H1 (cell line): ENCODE measurements around the gene BCL3. TPM values are rescaled to one million over a fixed set of nuclear protein-coding genes. Genes with fewer than 3 reads are reported as not detected.

Experiments used
- CTCF ChIA-PET: fragments of 300-600 bp; sonication (Branson Sonifier 250); formaldehyde crosslinking; loops from one replicate; lab custom pipeline; 2021; ENCODE audit not compliant: partially characterized antibody; lab: Charles Lee
- POLR2A ChIA-PET: fragments of 300-600 bp; sonication (Branson Sonifier 250); formaldehyde crosslinking; loops from one replicate; lab custom pipeline; 2021; ENCODE audit warnings: inconsistent platforms; ENCODE audit not compliant: partially characterized antibody; lab: Charles Lee
- DNase-seq, 2 experiments: peaks; one replicate each; pipeline versions ENCODE4 v3.0.0 to v3.0.0-alpha.2; 2010 to 2022; ENCODE audit warnings: low spot score in 2 of 2, low read depth in 1 of 2, mixed read lengths in 1 of 2
- FAIRE-seq: peaks from 2 replicates; lab custom pipeline; 2011; peaks lifted over from hg19 to GRCh38; lab: Jason Lieb, UNC
- H2AFZ ChIP-seq: 2 replicates; pipeline ENCODE4 v1.8.1; 2012; ENCODE audit warnings: low read length, inconsistent platforms
- H2AK5ac ChIP-seq: 2 replicates; pipeline ENCODE4 v1.6.1; 2013; ENCODE audit warnings: low read depth, low read length
- H2BK120ac ChIP-seq: replicated peaks from 2 replicates; pipeline ENCODE3; 2013; ENCODE audit warnings: low read depth, low read length, inconsistent platforms
- H2BK12ac ChIP-seq: 2 replicates; pipeline ENCODE4 v1.6.1; 2013; ENCODE audit warnings: low read depth, low read length
- H2BK15ac ChIP-seq: 2 replicates; pipeline ENCODE4 v1.6.1; 2013; ENCODE audit warnings: low read length
- H2BK20ac ChIP-seq: 2 replicates; pipeline ENCODE4 v1.6.1; 2013; ENCODE audit warnings: low read length
- H2BK5ac ChIP-seq: 2 replicates; pipeline ENCODE4 v1.6.1; 2013; ENCODE audit warnings: low read depth, low read length
- H3K14ac ChIP-seq: 2 replicates; pipeline ENCODE4 v1.6.1; 2013; ENCODE audit warnings: inconsistent platforms; ENCODE audit not compliant: insufficient read length
- H3K18ac ChIP-seq: 2 replicates; pipeline ENCODE4 v1.6.1; 2013; ENCODE audit warnings: low read length; ENCODE audit errors: extremely low read depth
- H3K23ac ChIP-seq: 2 replicates; pipeline ENCODE4 v1.6.1; 2013; ENCODE audit warnings: inconsistent platforms; ENCODE audit not compliant: insufficient read length
- H3K23me2 ChIP-seq: 2 replicates; pipeline ENCODE4 v1.6.1; 2013; ENCODE audit warnings: low read depth, low read length
- H3K27ac ChIP-seq: 2 replicates; pipeline ENCODE4 v1.6.1; 2011; ENCODE audit warnings: low read depth, low read length, inconsistent platforms
- H3K27me3 ChIP-seq, 4 experiments: replicated peaks in 1 of 4; 1 replicate in 1 of 4; 2 replicates in 3 of 4; pipeline versions ENCODE4 v1.6.1 to v1.8.1; 2011 to 2013; ENCODE audit warnings: low read length in 3 of 4, mild to moderate bottlenecking in 3 of 4, inconsistent platforms in 2 of 4, mixed read lengths in 2 of 4, moderate library complexity in 1 of 4; ENCODE audit not compliant: control insufficient read depth in 3 of 4, insufficient read depth in 3 of 4; ENCODE audit errors: extremely low read depth in 1 of 4
- H3K36me3 ChIP-seq, 4 experiments: 2 replicates each; pipeline versions ENCODE4 v1.6.1 to v1.8.1; 2011 to 2013; ENCODE audit warnings: mild to moderate bottlenecking in 4 of 4, low read length in 3 of 4, moderate library complexity in 2 of 4, control low read depth in 1 of 4, inconsistent platforms in 1 of 4; ENCODE audit not compliant: insufficient read depth in 4 of 4, control insufficient read depth in 2 of 4
- H3K4ac ChIP-seq: replicated peaks from 2 replicates; pipeline ENCODE3; 2013; ENCODE audit warnings: low read length, low read depth, mixed read lengths, inconsistent platforms; ENCODE audit not compliant: insufficient read length
- H3K4me1 ChIP-seq, 4 experiments: replicated peaks in 1 of 4; 1 replicate in 1 of 4; 2 replicates in 3 of 4; pipeline versions ENCODE4 v1.6.1 to v1.8.1; 2011 to 2013; ENCODE audit warnings: low read length in 3 of 4, inconsistent platforms in 2 of 4, mixed read lengths in 1 of 4; ENCODE audit not compliant: insufficient read depth in 4 of 4, control insufficient read depth in 3 of 4
- H3K4me2 ChIP-seq, 2 experiments: 2 replicates each; pipeline versions ENCODE4 v1.6.1 to v1.8.1; 2011 to 2013; ENCODE audit warnings: low read depth in 2 of 2, low read length in 2 of 2, control low read depth in 1 of 2, inconsistent platforms in 1 of 2, mild to moderate bottlenecking in 1 of 2; ENCODE audit not compliant: insufficient read depth in 1 of 2
- H3K4me3 ChIP-seq, 4 experiments: fragments of 200-600, 300-600 bp in 1 of 4; sonication (generic), shearing (Covaris generic), sonication (Bioruptor Twin) in 1 of 4; 2 replicates each; pipeline versions ENCODE4 v1.5.1 to v1.8.1; 2011 to 2016; ENCODE audit warnings: low read length in 4 of 4, low read depth in 3 of 4, control low read depth in 2 of 4, inconsistent platforms in 2 of 4, mild to moderate bottlenecking in 2 of 4, mixed read lengths in 1 of 4, moderate library complexity in 1 of 4; ENCODE audit not compliant: insufficient read depth in 2 of 4; ENCODE audit errors: extremely low read depth in 1 of 4
- H3K56ac ChIP-seq: replicated peaks from 2 replicates; pipeline ENCODE3; 2013; ENCODE audit warnings: low read depth, mild to moderate bottlenecking, mixed read lengths, low read length, inconsistent platforms; ENCODE audit not compliant: insufficient read length
- H3K79me1 ChIP-seq: 2 replicates; pipeline ENCODE4 v1.6.1; 2013; ENCODE audit warnings: low read depth, low read length, control low read depth
- H3K79me2 ChIP-seq, 2 experiments: 2 replicates each; pipeline versions ENCODE4 v1.6.1 to v1.8.1; 2012 to 2013; ENCODE audit warnings: low read length in 2 of 2, mild to moderate bottlenecking in 2 of 2, inconsistent platforms in 1 of 2; ENCODE audit not compliant: insufficient read depth in 2 of 2, control insufficient read depth in 1 of 2
- H3K9ac ChIP-seq, 4 experiments: replicated peaks in 1 of 4; 1 replicate in 1 of 4; 2 replicates in 3 of 4; pipeline versions ENCODE4 v1.6.1 to v1.8.1; 2011 to 2013; ENCODE audit warnings: low read depth in 3 of 4, low read length in 3 of 4, control low read depth in 2 of 4, mild to moderate bottlenecking in 2 of 4, moderate library complexity in 2 of 4, inconsistent platforms in 1 of 4; ENCODE audit errors: extremely low read depth in 1 of 4
- H3K9me3 ChIP-seq, 2 experiments: 2 replicates each; pipeline versions ENCODE4 v1.6.1 to v1.8.1; 2012 to 2013; ENCODE audit warnings: mild to moderate bottlenecking in 2 of 2, moderate library complexity in 2 of 2, control low read depth in 1 of 2, inconsistent platforms in 1 of 2, low read depth in 1 of 2, low read length in 1 of 2, mixed read lengths in 1 of 2; ENCODE audit not compliant: insufficient read depth in 2 of 2
- H4K20me1 ChIP-seq, 2 experiments: replicated peaks in 1 of 2; 2 replicates each; pipeline versions ENCODE3 to v1.8.1; 2011 to 2013; ENCODE audit warnings: inconsistent platforms in 2 of 2, low read length in 2 of 2, mild to moderate bottlenecking in 1 of 2; ENCODE audit not compliant: insufficient read depth in 2 of 2, control insufficient read depth in 1 of 2
- H4K5ac ChIP-seq: 2 replicates; pipeline ENCODE4 v1.6.1; 2013; ENCODE audit warnings: low read length, low read depth, mixed read lengths, inconsistent platforms; ENCODE audit not compliant: insufficient read length
- H4K8ac ChIP-seq: 2 replicates; pipeline ENCODE4 v1.8.0; 2013; ENCODE audit warnings: mild to moderate bottlenecking, moderate library complexity, low read length, inconsistent platforms; ENCODE audit not compliant: insufficient read depth; ENCODE audit errors: extremely low read depth
- H4K91ac ChIP-seq: replicated peaks from 2 replicates; pipeline ENCODE3; 2013; ENCODE audit warnings: low read length, mixed read lengths, inconsistent platforms; ENCODE audit not compliant: insufficient read length
- ATF2 ChIP-seq: IDR thresholded peaks from 2 replicates; pipeline ENCODE4 v1.6.1; 2012; ENCODE audit warnings: low read length, inconsistent platforms
- CBX8 ChIP-seq: fragments of 300-800, 300-1000 bp; sonication (generic); IDR thresholded peaks from 2 replicates; pipeline ENCODE4 v1.7.1; 2016; ENCODE audit warnings: low read depth, low read length, borderline replicate concordance
- CHD2 ChIP-seq: IDR thresholded peaks from 2 replicates; pipeline ENCODE4 v1.6.1; 2012; ENCODE audit warnings: low read length, improper control_type of control experiment
- HDAC6 ChIP-seq: IDR thresholded peaks from one replicate; pipeline ENCODE4 v1.7.1; 2012; ENCODE audit warnings: low read depth, mild to moderate bottlenecking, inconsistent platforms, low read length, moderate library complexity
- MAFK ChIP-seq: IDR thresholded peaks from 2 replicates; pipeline ENCODE4 v1.6.1; 2012; ENCODE audit warnings: low read depth, mild to moderate bottlenecking, improper control_type of control experiment, low read length
- MAX ChIP-seq: IDR thresholded peaks from 2 replicates; pipeline ENCODE4 v1.6.1; 2012; ENCODE audit warnings: inconsistent platforms
- PHF8 ChIP-seq: fragments of 200-600 bp; sonication (generic); conservative IDR thresholded peaks from 2 replicates; pipeline ENCODE4 v1.7.1; 2012; ENCODE audit warnings: low read depth, mild to moderate bottlenecking, inconsistent platforms, low read length, moderate library complexity
- RXRA ChIP-seq: IDR thresholded peaks from 2 replicates; pipeline ENCODE4 v1.6.1; 2011; ENCODE audit warnings: low read depth, mild to moderate bottlenecking, low read length, moderate library complexity; ENCODE audit not compliant: insufficient read depth
- SRF ChIP-seq: IDR thresholded peaks from 2 replicates; pipeline ENCODE4 v1.6.1; 2011; ENCODE audit warnings: mild to moderate bottlenecking, low read depth, low read length, moderate library complexity
- TCF12 ChIP-seq: IDR thresholded peaks from 2 replicates; pipeline ENCODE4 v1.6.1; 2011; ENCODE audit warnings: low read depth, mild to moderate bottlenecking, low read length
- YY1 ChIP-seq: IDR thresholded peaks from 2 replicates; pipeline ENCODE4 v1.6.1; 2011; ENCODE audit warnings: low read depth, mild to moderate bottlenecking, low read length
- ZNF274 ChIP-seq: IDR thresholded peaks from 2 replicates; pipeline ENCODE4 v1.7.0; 2012; ENCODE audit warnings: low read length, borderline replicate concordance; ENCODE audit errors: extremely low read depth
- WGBS, 2 experiments: shearing (Covaris generic) in 1 of 2; methylation state at CpG; one replicate each; pipeline versions ENCODE4 v1.1.6 to v1.1.7; 2013 to 2015; ENCODE audit warnings: low lambda C conversion rate in 2 of 2, mixed read lengths in 2 of 2, inconsistent platforms in 1 of 2, low coverage in 1 of 2, missing lambda C conversion rate in 1 of 2; ENCODE audit not compliant: insufficient replicate concordance in 2 of 2, insufficient coverage in 1 of 2, insufficient read length in 1 of 2; ENCODE audit errors: extremely low coverage in 1 of 2, missing lambda C conversion rate in 1 of 2; 5-methylcytosine and 5-hydroxymethylcytosine counted together
- polyA plus RNA-seq, 7 experiments: library from polyadenylated mRNA; depleted of rRNA in 3 of 7; stranded (reverse) in 5 of 7; unstranded in 2 of 7; fragments of >200 nt in 5 of 7; fragments of 200-250 nt in 2 of 7; gene quantifications; 1 replicate in 5 of 7; 2 replicates in 1 of 7; 4 replicates in 1 of 7; pipeline versions ENCODE4 v1.2.1 to v1.2.3, GENCODE V29; 2011 to 2013; ENCODE audit warnings: missing spikeins in 2 of 7, mixed read lengths in 2 of 7
- total RNA-seq: library from RNA; stranded (reverse); fragmentation: NEBNext Ultra II Directional; extraction: Animal tissue kit (Norgen Biotek cat#: 25700); gene quantifications from 2 replicates; pipeline ENCODE4 v1.2.1, GENCODE V29; 2021

BCL3 gene
- total and polyA plus RNA-seq, 2 of the 8 experiments (the other 6 are each of a cell fraction or from before 2014, with no cell fraction given), result 0.88 to 2.4 TPM

- 95% methylated on average over 5 of the region's 5 CpGs; no CpG with 5 or more reads in 1 of the 2 experiments for WGBS, 2 experiments
- no peak overlapping the region for H3K18ac ChIP-seq
- FAIRE-seq, result no peak
These were observed 17.4 kb upstream of the BCL3 start for GRCh38 chr19:44731081-44731480.

More at GRCh38 chr19:44731081-44731480, 17.4 kb upstream of the BCL3 start:
- Histone ChIP-seq H2BK15ac (no peak overlapping the region), H3K4ac (no peak overlapping the region), H3K27me3 (no peaks in the 10 kb centered on the region), H4K8ac (no peak overlapping the region), H2BK20ac (no peak overlapping the region), H2AFZ (no peak overlapping the region), H4K91ac (no peak overlapping the region), H4K5ac (no peak overlapping the region), H3K23me2 (no peaks in the 10 kb centered on the region), H3K14ac (no peak overlapping the region), H3K56ac (no peak overlapping the region), H2AK5ac (no peak overlapping the region), H3K9me3 (no peaks in the 10 kb centered on the region), H3K4me1 (no peaks in the 10 kb centered on the region), H2BK5ac (no peak overlapping the region), H3K79me1 (no peaks in the 10 kb centered on the region), H3K36me3 (no peaks in the 10 kb centered on the region), H4K20me1 (no peaks in the 10 kb centered on the region), H3K79me2 (no peaks in the 10 kb centered on the region), H3K9ac (no peak overlapping the region), H2BK12ac (no peak overlapping the region), H3K23ac (no peak overlapping the region), H3K4me2 (no peak overlapping the region), H2BK120ac (no peak overlapping the region), H3K4me3 (no peak overlapping the region), H3K27ac (no peak overlapping the region)
- no peak for DNase-seq
- no peak for TF ChIP-seq CHD2
- no peak for TF ChIP-seq SRF
- TF ChIP-seq HDAC6, result no peak
- TF ChIP-seq CBX8, result no peak
- TF ChIP-seq TCF12, result no peak
- no peak for TF ChIP-seq RXRA
- no peak for TF ChIP-seq YY1
- TF ChIP-seq MAFK, result no peak
- no peak for TF ChIP-seq ZNF274
- no peak for TF ChIP-seq PHF8
- no peak for TF ChIP-seq ATF2
- no peak for TF ChIP-seq MAX
- CTCF ChIA-PET, result interaction anchor here (0.6 to 20.6 kb wide), 9 partner anchors 8 to 114 kb away, joined by 4 to 468 read pairs (median 5); partner anchors contain the start of gene BCAM
- POLR2A ChIA-PET, result interaction anchor here (1.3 kb wide), 1 partner anchor 9 kb away, joined by 3 read pairs; no protein-coding TSS in a partner anchor
